ENCODE data around the gene MSL3B.

The MSL3B gene

GRCh38 chr2:233867993-233868532 lies at the start of gene MSL3B (continued):
- TF ChIP-seq ZBTB11 (CRISPR knock-in tag; IDR thresholded peaks at IDR 0.05) (no peak), NFE2L1 (tag; IDR thresholded peaks at IDR 0.05; ENCODE audit: borderline replicate concordance, low read depth) (no peak), SAFB2 (IDR thresholded peaks at IDR 0.05; ENCODE audit: borderline replicate concordance, low read depth, low read length, severe bottlenecking) (no peak), XRCC4 (IDR thresholded peaks at IDR 0.05; ENCODE audit: extremely low read depth, insufficient read depth, insufficient read length) (no peak), ZSCAN29 (IDR thresholded peaks at IDR 0.05) (no peak), NCOA1 (IDR thresholded peaks at IDR 0.05; ENCODE audit: low read depth) (no peak), ZNF224 (CRISPR knock-in tag; IDR thresholded peaks at IDR 0.05) (no peak), ELF4 (CRISPR knock-in tag; IDR thresholded peaks at IDR 0.05) (no peak), PATZ1 (CRISPR knock-in tag; IDR thresholded peaks at IDR 0.05; ENCODE audit: borderline replicate concordance) (no peak), NFXL1 (CRISPR knock-in tag; IDR thresholded peaks at IDR 0.05) (no peak), HDAC8 (tag; IDR thresholded peaks at IDR 0.05) (no peak), ZNF165 (CRISPR knock-in tag; IDR thresholded peaks at IDR 0.05; ENCODE audit: borderline replicate concordance) (no peak), SNRNP70 (optimal IDR thresholded peaks at IDR 0.05; ENCODE audit: low read depth, low read length) (no peak), RBFOX2 (IDR thresholded peaks at IDR 0.05; ENCODE audit: low read depth, low read length) (peak; percentile 86), ATF7 (IDR thresholded peaks at IDR 0.05) (0 out of 2 replicates have a peak, but pooled peaks have one; percentile 30), ZNF347 (CRISPR knock-in tag; IDR thresholded peaks at IDR 0.05; ENCODE audit: low read depth) (no peak)
- TF ChIP-seq, protein P1, sequence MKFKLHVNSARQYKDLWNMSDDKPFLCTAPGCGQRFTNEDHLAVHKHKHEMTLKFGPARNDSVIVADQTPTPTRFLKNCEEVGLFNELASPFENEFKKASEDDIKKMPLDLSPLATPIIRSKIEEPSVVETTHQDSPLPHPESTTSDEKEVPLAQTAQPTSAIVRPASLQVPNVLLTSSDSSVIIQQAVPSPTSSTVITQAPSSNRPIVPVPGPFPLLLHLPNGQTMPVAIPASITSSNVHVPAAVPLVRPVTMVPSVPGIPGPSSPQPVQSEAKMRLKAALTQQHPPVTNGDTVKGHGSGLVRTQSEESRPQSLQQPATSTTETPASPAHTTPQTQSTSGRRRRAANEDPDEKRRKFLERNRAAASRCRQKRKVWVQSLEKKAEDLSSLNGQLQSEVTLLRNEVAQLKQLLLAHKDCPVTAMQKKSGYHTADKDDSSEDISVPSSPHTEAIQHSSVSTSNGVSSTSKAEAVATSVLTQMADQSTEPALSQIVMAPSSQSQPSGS (CRISPR knock-in tag; IDR thresholded peaks at IDR 0.05): no peak
- TF ChIP-seq, protein P2, sequence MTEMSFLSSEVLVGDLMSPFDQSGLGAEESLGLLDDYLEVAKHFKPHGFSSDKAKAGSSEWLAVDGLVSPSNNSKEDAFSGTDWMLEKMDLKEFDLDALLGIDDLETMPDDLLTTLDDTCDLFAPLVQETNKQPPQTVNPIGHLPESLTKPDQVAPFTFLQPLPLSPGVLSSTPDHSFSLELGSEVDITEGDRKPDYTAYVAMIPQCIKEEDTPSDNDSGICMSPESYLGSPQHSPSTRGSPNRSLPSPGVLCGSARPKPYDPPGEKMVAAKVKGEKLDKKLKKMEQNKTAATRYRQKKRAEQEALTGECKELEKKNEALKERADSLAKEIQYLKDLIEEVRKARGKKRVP (CRISPR knock-in tag; IDR thresholded peaks at IDR 0.05): no peak

Data from K562 (cell line).